Activated gamma-delta T cell (primary cell): ENCODE data around the gene RASGRP1.

Experiments used
- DNase-seq: peaks from one replicate; lab custom pipeline; 2025; lab: John Stamatoyannopoulos, UW

RASGRP1 gene

DNA sequence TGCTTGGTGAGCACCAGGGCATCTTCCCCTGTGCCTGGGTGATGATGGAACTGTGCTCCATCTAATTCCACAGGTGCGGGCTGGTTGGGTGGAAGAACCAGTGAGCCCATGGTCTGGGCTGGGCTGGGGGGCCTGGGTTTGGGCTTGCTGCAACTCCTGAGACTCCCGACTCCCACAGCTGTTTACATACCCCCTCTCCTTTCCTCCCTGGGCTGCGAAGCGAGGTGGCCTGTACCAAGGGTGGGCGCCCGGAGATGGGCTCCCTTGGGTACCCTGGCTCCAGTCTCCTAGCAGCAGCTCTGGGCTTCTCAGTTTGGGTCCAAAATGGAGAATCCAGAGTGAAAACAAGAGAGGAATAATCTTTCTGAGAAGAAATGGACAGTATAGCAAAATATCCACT is 105.1 kb downstream of the RASGRP1 start:
- no peak for DNase-seq

- DNase-seq = no peak
These were observed 106.0 kb downstream of the RASGRP1 start for GRCh38 chr15:38458646-38459045.

- no peak for DNase-seq
These were observed 109.5 kb downstream of the RASGRP1 start for GRCh38 chr15:38455092-38455491.

DNA sequence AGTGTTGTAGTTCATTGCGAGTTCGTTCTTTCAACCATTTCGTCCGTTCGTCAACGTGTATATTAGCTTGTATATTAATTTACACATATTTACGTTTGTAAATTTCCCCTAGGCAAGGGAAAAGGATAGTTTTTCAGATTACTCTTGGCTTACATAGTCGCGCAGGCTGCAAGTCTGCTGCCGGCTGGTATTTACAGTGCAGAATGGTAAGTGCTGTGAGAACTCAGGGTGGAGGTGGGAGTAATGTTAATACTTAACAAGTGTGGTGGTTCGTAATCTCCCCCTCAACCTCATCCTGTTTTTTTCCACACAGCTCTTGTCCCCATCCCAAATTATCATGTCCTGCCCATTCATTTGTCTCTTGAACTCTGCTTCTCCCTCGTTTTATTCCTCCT is 109.9 kb downstream of the RASGRP1 start:
- DNase-seq = no peak

GRCh38 chr15:38453971-38454695 is 110.5 kb downstream of the RASGRP1 start, which contains the start of gene FAM98B:
TSS of gene FAM98B (plus strand) at chr15:38454127. CDS start at chr15:38454162, 35 bp downstream.
- peak; percentile 66 for DNase-seq

- no peak for DNase-seq
These were observed 123.5 kb downstream of the RASGRP1 start for GRCh38 chr15:38441130-38441519.

DNA sequence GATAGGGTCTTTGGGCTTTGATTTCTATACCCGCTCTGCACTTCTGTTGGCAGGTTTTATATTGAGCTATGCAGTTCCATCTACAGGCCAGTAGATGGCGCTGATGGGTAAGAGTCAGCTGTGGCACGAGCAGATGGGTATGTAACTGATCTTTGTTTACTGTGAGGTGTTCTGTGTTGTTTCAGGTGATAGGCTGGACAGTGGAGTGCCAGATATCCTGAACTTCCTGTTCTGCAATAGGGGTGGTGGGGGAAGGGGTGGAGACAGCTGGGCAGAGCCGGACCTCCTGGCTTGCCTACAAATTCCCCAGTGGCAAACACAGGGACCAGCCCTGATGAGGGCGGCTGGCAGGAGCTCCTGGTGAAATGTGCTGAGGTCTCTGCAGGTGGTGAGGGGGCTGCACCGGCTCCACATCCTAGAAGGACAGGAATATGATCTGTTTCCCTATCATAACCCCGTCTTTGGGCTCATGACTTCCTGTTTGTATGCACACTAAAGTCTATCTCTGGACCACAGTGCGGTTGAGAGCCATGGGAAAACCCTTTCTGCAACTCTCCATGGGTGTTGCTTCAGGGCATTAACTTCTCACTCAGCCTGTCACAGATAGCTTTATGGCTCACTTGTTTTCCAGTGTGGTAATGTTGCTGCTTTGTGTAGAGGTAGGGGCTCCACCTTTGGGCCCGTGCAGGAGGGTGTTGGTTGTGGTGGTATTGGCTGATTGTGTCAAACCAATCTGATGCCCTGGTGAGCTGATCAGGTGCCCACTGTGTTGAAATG is 124.1 kb downstream of the RASGRP1 start:
- DNase-seq = no peak
